Measurements from ENCODE around the gene MPP1.

MPP1 gene

GRCh38 chrX:154742613-154743012 is 62.7 kb downstream of the MPP1 start:
- Histone ChIP-seq H3K4me1 (ENCODE audit: control insufficient read depth, insufficient read depth, low read length) (no peaks in the 10 kb centered on the region), H3K9ac (ENCODE audit: low read length) (no peak overlapping the region), H3K36me3 (ENCODE audit: control insufficient read depth, insufficient read depth, low read length) (no peaks in the 10 kb centered on the region), H3K4me3 (ENCODE audit: low read depth, low read length) (no peak overlapping the region), H3K27me3 (ENCODE audit: control insufficient read depth, insufficient read depth, low read length) (no peaks in the 10 kb centered on the region), H3K9me3 (ENCODE audit: control insufficient read depth, insufficient read depth, low read depth, low read length) (peaks cover 9% of the 10 kb centered on the region; the same call in 1 of the 2 replicates), H3K27ac (ENCODE audit: low read depth, low read length) (no peak overlapping the region)

GRCh38 chrX:154739952-154740465 is 65.3 kb downstream of the MPP1 start:
- H3K9me3 ChIP-seq (ENCODE audit: control insufficient read depth, insufficient read depth, low read depth, low read length): peaks cover 21% of the 10 kb centered on the region; the same call in 1 of the 2 replicates
- no peaks in the 10 kb centered on the region for H3K27me3 ChIP-seq (ENCODE audit: control insufficient read depth, insufficient read depth, low read length)
- no peak overlapping the region for H3K4me3 ChIP-seq (ENCODE audit: low read depth, low read length)
- no peak overlapping the region for H3K27ac ChIP-seq (ENCODE audit: low read depth, low read length)
- no peak overlapping the region for H3K9ac ChIP-seq (ENCODE audit: low read length)
- no peaks in the 10 kb centered on the region for H3K36me3 ChIP-seq (ENCODE audit: control insufficient read depth, insufficient read depth, low read length)
- H3K4me1 ChIP-seq (ENCODE audit: control insufficient read depth, insufficient read depth, low read length): no peaks in the 10 kb centered on the region

DNA sequence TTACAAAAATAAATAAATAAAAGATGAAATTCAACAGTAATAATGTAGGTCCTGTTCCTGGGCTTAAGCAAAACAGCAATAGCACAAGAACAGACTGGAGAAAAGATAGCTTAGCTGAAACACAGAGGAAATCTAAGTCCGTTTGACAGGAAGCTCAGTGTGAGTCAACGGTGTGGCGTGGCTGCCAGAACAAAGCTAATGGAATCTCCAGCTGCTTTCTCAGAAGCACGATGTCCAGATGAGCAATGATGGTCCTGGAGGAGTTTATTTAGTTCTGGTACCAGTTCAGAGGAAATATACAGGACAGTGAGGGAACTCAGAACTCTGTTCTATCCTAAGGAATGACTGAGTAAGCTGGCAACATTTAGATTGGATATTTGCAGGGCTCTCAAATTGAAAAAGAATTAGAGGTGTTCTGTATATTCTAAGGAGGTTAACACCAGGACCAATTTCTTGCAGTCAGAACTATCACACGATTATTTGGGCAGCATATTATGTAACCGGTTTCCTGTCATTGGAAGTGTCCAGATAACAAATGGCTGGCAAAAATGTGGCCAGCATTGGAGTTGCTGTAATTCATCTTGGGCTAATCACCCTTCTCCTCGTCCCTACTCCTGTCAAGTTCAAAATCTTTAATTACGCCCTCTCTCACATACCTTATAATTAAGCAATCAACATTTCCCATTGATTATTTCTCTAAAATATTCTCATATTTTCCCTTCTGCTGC is 67.1 kb downstream of the MPP1 start:
- H3K4me3 ChIP-seq (ENCODE audit: low read depth, low read length): no peak overlapping the region
- H3K4me1 ChIP-seq (ENCODE audit: control insufficient read depth, insufficient read depth, low read length): peaks cover 9% of the 10 kb centered on the region; the same call in 1 of the 2 replicates
- H3K9ac ChIP-seq (ENCODE audit: low read length): no peak overlapping the region
- no peaks in the 10 kb centered on the region for H3K27me3 ChIP-seq (ENCODE audit: control insufficient read depth, insufficient read depth, low read length)
- H3K36me3 ChIP-seq (ENCODE audit: control insufficient read depth, insufficient read depth, low read length): no peaks in the 10 kb centered on the region
- H3K9me3 ChIP-seq (ENCODE audit: control insufficient read depth, insufficient read depth, low read depth, low read length): peaks cover 28% of the 10 kb centered on the region; the same call in 1 of the 2 replicates
- no peak overlapping the region for H3K27ac ChIP-seq (ENCODE audit: low read depth, low read length)

- H3K4me3 ChIP-seq (ENCODE audit: low read depth, low read length): no peak overlapping the region
- no peaks in the 10 kb centered on the region for H3K27me3 ChIP-seq (ENCODE audit: control insufficient read depth, insufficient read depth, low read length)
- H3K9me3 ChIP-seq (ENCODE audit: control insufficient read depth, insufficient read depth, low read depth, low read length): peaks cover 28% of the 10 kb centered on the region; the same call in 1 of the 2 replicates
- peaks cover 15% of the 10 kb centered on the region; the same call in 1 of the 2 replicates for H3K4me1 ChIP-seq (ENCODE audit: control insufficient read depth, insufficient read depth, low read length)
- H3K27ac ChIP-seq (ENCODE audit: low read depth, low read length): no peak overlapping the region
- H3K36me3 ChIP-seq (ENCODE audit: control insufficient read depth, insufficient read depth, low read length): no peaks in the 10 kb centered on the region
- H3K9ac ChIP-seq (ENCODE audit: low read length): no peak overlapping the region
These were observed 68.1 kb downstream of the MPP1 start for GRCh38 chrX:154737136-154737535.

GRCh38 chrX:154735695-154736393 is 69.4 kb downstream of the MPP1 start:
- Histone ChIP-seq H3K27me3 (ENCODE audit: control insufficient read depth, insufficient read depth, low read length) (no peaks in the 10 kb centered on the region), H3K36me3 (ENCODE audit: control insufficient read depth, insufficient read depth, low read length) (no peaks in the 10 kb centered on the region), H3K27ac (ENCODE audit: low read depth, low read length) (no peak overlapping the region), H3K4me3 (ENCODE audit: low read depth, low read length) (no peak overlapping the region), H3K9ac (ENCODE audit: low read length) (no peak overlapping the region), H3K9me3 (ENCODE audit: control insufficient read depth, insufficient read depth, low read depth, low read length) (peaks cover 25% of the 10 kb centered on the region; the same call in 1 of the 2 replicates), H3K4me1 (ENCODE audit: control insufficient read depth, insufficient read depth, low read length) (peaks cover 15% of the 10 kb centered on the region; the same call in 1 of the 2 replicates)

DNA sequence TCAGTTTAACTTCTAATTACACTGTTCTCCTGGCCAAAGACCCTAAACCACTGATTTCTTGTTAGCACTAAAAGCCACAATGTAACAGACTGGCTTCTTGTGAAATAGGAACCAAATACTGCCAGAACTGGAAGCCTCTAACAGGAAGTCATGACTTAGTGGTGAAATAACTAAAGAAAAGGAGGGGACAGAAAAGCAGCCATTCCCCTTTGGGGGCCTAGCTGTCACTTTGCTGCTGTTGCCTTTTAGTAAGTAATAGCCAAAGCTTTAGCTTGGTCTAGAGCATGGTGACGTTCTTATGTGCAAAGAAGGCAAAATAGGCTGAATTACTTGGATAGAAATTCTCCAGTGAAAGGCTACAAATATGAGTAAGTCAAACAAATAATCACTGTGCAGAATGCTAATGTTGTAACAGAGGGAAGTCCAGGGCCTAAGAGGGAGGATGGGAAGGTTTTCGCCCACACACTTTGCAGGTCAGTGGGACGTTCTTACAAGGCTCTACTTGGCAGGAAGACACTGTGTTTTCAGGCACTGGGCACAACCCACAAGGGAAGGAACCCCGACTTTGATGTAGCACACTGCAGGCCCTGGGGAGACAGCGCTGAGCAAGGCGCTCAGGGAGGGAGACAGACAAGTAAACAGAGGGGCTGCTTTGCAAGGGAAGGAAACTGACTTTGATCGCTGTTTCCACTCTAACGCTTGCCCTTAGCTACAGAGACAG is 71.1 kb downstream of the MPP1 start:
- H3K36me3 ChIP-seq (ENCODE audit: control insufficient read depth, insufficient read depth, low read length): no peaks in the 10 kb centered on the region
- no peak overlapping the region for H3K9ac ChIP-seq (ENCODE audit: low read length)
- no peak overlapping the region for H3K4me3 ChIP-seq (ENCODE audit: low read depth, low read length)
- H3K9me3 ChIP-seq (ENCODE audit: control insufficient read depth, insufficient read depth, low read depth, low read length): peaks cover 19% of the 10 kb centered on the region; the same call in 1 of the 2 replicates
- H3K4me1 ChIP-seq (ENCODE audit: control insufficient read depth, insufficient read depth, low read length): peaks cover 15% of the 10 kb centered on the region; the same call in 1 of the 2 replicates
- H3K27me3 ChIP-seq (ENCODE audit: control insufficient read depth, insufficient read depth, low read length): no peaks in the 10 kb centered on the region
- H3K27ac ChIP-seq (ENCODE audit: low read depth, low read length): no peak overlapping the region

DNA sequence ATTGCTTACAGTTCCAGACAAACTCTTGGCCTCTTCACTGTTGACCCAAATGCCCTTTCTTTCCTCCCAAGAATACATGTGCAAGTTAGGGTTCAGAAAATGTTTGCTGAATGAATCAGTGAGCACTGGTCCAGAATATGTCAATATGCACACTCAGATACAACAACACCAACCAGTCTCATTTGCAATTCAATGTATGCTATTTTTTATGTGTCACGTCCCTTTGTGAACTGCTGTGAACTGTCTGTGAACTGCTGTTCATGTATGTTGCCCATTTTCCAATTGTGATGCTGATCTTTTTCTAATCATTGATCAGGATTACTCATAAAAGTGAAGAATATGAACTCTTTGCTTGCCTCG is 72.2 kb downstream of the MPP1 start:
- H3K9me3 ChIP-seq (ENCODE audit: control insufficient read depth, insufficient read depth, low read depth, low read length): peaks cover 19% of the 10 kb centered on the region; the same call in 1 of the 2 replicates
- H3K4me3 ChIP-seq (ENCODE audit: low read depth, low read length): no peak overlapping the region
- no peaks in the 10 kb centered on the region for H3K27me3 ChIP-seq (ENCODE audit: control insufficient read depth, insufficient read depth, low read length)
- H3K36me3 ChIP-seq (ENCODE audit: control insufficient read depth, insufficient read depth, low read length): no peaks in the 10 kb centered on the region
- H3K4me1 ChIP-seq (ENCODE audit: control insufficient read depth, insufficient read depth, low read length): peaks cover 15% of the 10 kb centered on the region; the same call in 1 of the 2 replicates
- H3K27ac ChIP-seq (ENCODE audit: low read depth, low read length): no peak overlapping the region
- no peak overlapping the region for H3K9ac ChIP-seq (ENCODE audit: low read length)

GRCh38 chrX:154732421-154733065 is 72.7 kb downstream of the MPP1 start:
- no peak overlapping the region for H3K4me3 ChIP-seq (ENCODE audit: low read depth, low read length)
- no peaks in the 10 kb centered on the region for H3K27me3 ChIP-seq (ENCODE audit: control insufficient read depth, insufficient read depth, low read length)
- no peak overlapping the region for H3K27ac ChIP-seq (ENCODE audit: low read depth, low read length)
- no peak overlapping the region for H3K9ac ChIP-seq (ENCODE audit: low read length)
- peaks cover 18% of the 10 kb centered on the region; the same call in 1 of the 2 replicates for H3K9me3 ChIP-seq (ENCODE audit: control insufficient read depth, insufficient read depth, low read depth, low read length)
- H3K4me1 ChIP-seq (ENCODE audit: control insufficient read depth, insufficient read depth, low read length): peaks cover 15% of the 10 kb centered on the region; the same call in 1 of the 2 replicates
- H3K36me3 ChIP-seq (ENCODE audit: control insufficient read depth, insufficient read depth, low read length): no peaks in the 10 kb centered on the region

DNA sequence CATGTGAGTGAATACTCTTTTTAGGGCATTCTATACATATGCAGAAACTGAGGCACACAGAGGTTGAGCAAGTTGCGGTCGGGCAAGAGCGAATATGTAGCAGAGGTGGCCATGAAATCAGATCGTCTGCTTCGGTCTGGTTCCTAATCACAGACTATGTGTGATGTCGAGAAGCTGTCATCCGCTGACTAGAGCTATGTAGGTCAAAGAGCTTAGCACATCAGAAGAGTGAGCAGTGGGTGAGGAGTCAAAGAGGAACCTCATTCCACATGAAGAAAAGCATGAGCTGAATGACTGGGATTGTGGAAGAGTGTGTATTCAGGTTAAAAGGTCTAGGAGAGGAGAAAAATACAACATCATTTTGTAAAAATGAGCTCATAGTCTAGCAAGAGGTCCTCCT is 73.4 kb downstream of the MPP1 start:
- Histone ChIP-seq H3K9me3 (ENCODE audit: control insufficient read depth, insufficient read depth, low read depth, low read length) (peaks cover 18% of the 10 kb centered on the region; the same call in 1 of the 2 replicates), H3K4me3 (ENCODE audit: low read depth, low read length) (no peak overlapping the region), H3K27me3 (ENCODE audit: control insufficient read depth, insufficient read depth, low read length) (no peaks in the 10 kb centered on the region), H3K36me3 (ENCODE audit: control insufficient read depth, insufficient read depth, low read length) (no peaks in the 10 kb centered on the region), H3K27ac (ENCODE audit: low read depth, low read length) (no peak overlapping the region), H3K9ac (ENCODE audit: low read length) (no peak overlapping the region), H3K4me1 (ENCODE audit: control insufficient read depth, insufficient read depth, low read length) (peaks cover 15% of the 10 kb centered on the region; the same call in 1 of the 2 replicates)

DNA sequence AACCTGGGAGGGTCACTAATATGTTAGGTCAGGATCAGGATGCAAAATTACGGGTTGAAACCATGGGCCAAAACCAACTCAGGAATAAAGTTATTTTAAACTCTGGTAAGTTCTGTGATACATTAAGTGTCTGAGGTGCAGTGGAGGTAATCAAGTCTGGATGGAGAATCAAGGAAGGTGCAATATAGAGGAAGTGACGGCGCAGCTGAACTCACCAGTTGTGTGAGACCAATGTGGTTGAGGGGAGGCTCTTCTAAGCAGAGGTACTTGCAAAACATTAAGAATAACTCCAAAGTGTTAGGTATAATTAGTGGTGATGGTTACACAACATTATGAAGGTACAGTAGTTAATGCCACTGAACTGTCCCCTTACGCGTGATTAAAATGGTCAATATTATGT is 74.1 kb downstream of the MPP1 start:
- H3K9me3 ChIP-seq (ENCODE audit: control insufficient read depth, insufficient read depth, low read depth, low read length): peaks cover 18% of the 10 kb centered on the region; the same call in 1 of the 2 replicates
- H3K27me3 ChIP-seq (ENCODE audit: control insufficient read depth, insufficient read depth, low read length): no peaks in the 10 kb centered on the region
- no peak overlapping the region for H3K4me3 ChIP-seq (ENCODE audit: low read depth, low read length)
- H3K4me1 ChIP-seq (ENCODE audit: control insufficient read depth, insufficient read depth, low read length): peaks cover 15% of the 10 kb centered on the region; the same call in 1 of the 2 replicates
- H3K27ac ChIP-seq (ENCODE audit: low read depth, low read length): no peak overlapping the region
- no peaks in the 10 kb centered on the region for H3K36me3 ChIP-seq (ENCODE audit: control insufficient read depth, insufficient read depth, low read length)
- H3K9ac ChIP-seq (ENCODE audit: low read length): no peak overlapping the region
